ENCODE results near the gene SIRT3. TPM values are rescaled to one million over a fixed set of nuclear protein-coding genes. Genes with fewer than 3 reads are reported as not detected.
A peak's percentile ranks its signal among the peaks of the same experiment; 100 is the strongest.

The SIRT3 gene
- polyA plus RNA-seq, 1 donor (not counting 4 experiments of a cell fraction or from before 2014, with no cell fraction given) = 12.6 TPM

- Histone ChIP-seq H3K79me2 (ENCODE audit: control insufficient read depth, insufficient read depth, low read length) (peaks cover 64% of the 10 kb centered on the region), H3K36me3 (ENCODE audit: control insufficient read depth in 2 of 2, extremely low read depth in 1 of 2, insufficient read depth in 2 of 2, low read length in 2 of 2) (peaks cover 36 to 66% of the 10 kb centered on the region in 2 experiments), H3K9me1 (ENCODE audit: control insufficient read depth, extremely low read depth, insufficient read depth, low read length) (peaks cover 2% of the 10 kb centered on the region), H4K20me1 (ENCODE audit: control insufficient read depth, extremely low read depth, insufficient read depth, low read length) (peaks cover 11% of the 10 kb centered on the region), H3K27me3 (ENCODE audit: control insufficient read depth, extremely low read depth, insufficient read depth, low read length) (no peaks in the 10 kb centered on the region), H3K9ac (ENCODE audit: control insufficient read depth, extremely low read depth, insufficient read depth, low read length) (peak overlapping the region; percentile 85), H3K4me1 (ENCODE audit: control insufficient read depth, extremely low read depth, insufficient read depth, low read length) (peaks cover 24% of the 10 kb centered on the region), H3K27ac (ENCODE audit: control insufficient read depth, insufficient read depth, low read length) (peak overlapping the region; percentile 80), H3K4me3 (ENCODE audit: control insufficient read depth in 2 of 3, extremely low read depth in 1 of 3, insufficient read depth in 2 of 3, low read depth in 1 of 3, low read length in 3 of 3) (peak overlapping the region; percentile 89 to 94 (median 90)), H3K9me3 (ENCODE audit: control insufficient read depth, low read depth, low read length) (no peaks in the 10 kb centered on the region), H2AFZ (ENCODE audit: control insufficient read depth, low read length) (no peak overlapping the region), H3K4me2 (ENCODE audit: control insufficient read depth, extremely low read depth, insufficient read depth, low read depth, low read length) (peak overlapping the region; percentile 98)
- DNase-seq (ENCODE audit: low read depth, low spot score) (no peak), FAIRE-seq (peak; percentile 32)
- no peak for TF ChIP-seq CTCF (optimal IDR thresholded peaks at IDR 0.05 in 1 of 3, IDR thresholded peaks at IDR 0.05 in 1 of 3, conservative IDR thresholded peaks at IDR 0.05 in 1 of 3; ENCODE audit: extremely low read depth in 1 of 3, insufficient read depth in 2 of 3, low read length in 3 of 3)
- TF ChIP-seq EZH2 (IDR thresholded peaks at IDR 0.05; ENCODE audit: low read length) = no peak
- dilution Hi-C loops (cut with MboI; ENCODE audit: extremely low pct_ligation_motif_present, low sequenced_read_pairs) = no loop called here
Observed at GRCh38 chr11:210122-210802, 25.9 kb downstream of the SIRT3 start.

- Histone ChIP-seq H3K4me2 (ENCODE audit: control insufficient read depth, extremely low read depth, insufficient read depth, low read depth, low read length) (peak overlapping the region; percentile 98), H3K79me2 (ENCODE audit: control insufficient read depth, insufficient read depth, low read length) (peaks cover 72% of the 10 kb centered on the region), H3K27ac (ENCODE audit: control insufficient read depth, insufficient read depth, low read length) (peak overlapping the region; percentile 80), H2AFZ (ENCODE audit: control insufficient read depth, low read length) (no peak overlapping the region), H3K36me3 (ENCODE audit: control insufficient read depth in 2 of 2, extremely low read depth in 1 of 2, insufficient read depth in 2 of 2, low read length in 2 of 2) (peaks cover 43 to 66% of the 10 kb centered on the region in 2 experiments), H3K9me3 (ENCODE audit: control insufficient read depth, low read depth, low read length) (no peaks in the 10 kb centered on the region), H3K4me1 (ENCODE audit: control insufficient read depth, extremely low read depth, insufficient read depth, low read length) (peaks cover 24% of the 10 kb centered on the region), H3K9me1 (ENCODE audit: control insufficient read depth, extremely low read depth, insufficient read depth, low read length) (peaks cover 2% of the 10 kb centered on the region), H3K4me3 (ENCODE audit: control insufficient read depth in 2 of 3, extremely low read depth in 1 of 3, insufficient read depth in 2 of 3, low read depth in 1 of 3, low read length in 3 of 3) (peak overlapping the region; percentile 89 to 94 (median 90)), H3K9ac (ENCODE audit: control insufficient read depth, extremely low read depth, insufficient read depth, low read length) (peak overlapping the region; percentile 85), H3K27me3 (ENCODE audit: control insufficient read depth, extremely low read depth, insufficient read depth, low read length) (no peaks in the 10 kb centered on the region), H4K20me1 (ENCODE audit: control insufficient read depth, extremely low read depth, insufficient read depth, low read length) (peaks cover 10% of the 10 kb centered on the region)
- no peak for DNase-seq (ENCODE audit: low read depth, low spot score)
- no peak for FAIRE-seq
- no peak for TF ChIP-seq CTCF (optimal IDR thresholded peaks at IDR 0.05 in 1 of 3, IDR thresholded peaks at IDR 0.05 in 1 of 3, conservative IDR thresholded peaks at IDR 0.05 in 1 of 3; ENCODE audit: extremely low read depth in 1 of 3, insufficient read depth in 2 of 3, low read length in 3 of 3)
- TF ChIP-seq EZH2 (IDR thresholded peaks at IDR 0.05; ENCODE audit: low read length) = no peak
- dilution Hi-C loops (cut with MboI; ENCODE audit: extremely low pct_ligation_motif_present, low sequenced_read_pairs) = no loop called here
Observed at GRCh38 chr11:209275-210121, 26.6 kb downstream of the SIRT3 start.

Data from keratinocyte (primary cell).